AG10803 (cell line): ENCODE measurements around the gene DPP6.

ENCODE experiments used
- DNase-seq: peaks from one replicate; pipeline ENCODE4 v3.0.0; 2010; ENCODE audit warnings: low read depth
- H3K4me3 ChIP-seq: 2 replicates; pipeline ENCODE4 v1.5.1; 2011; ENCODE audit warnings: mild to moderate bottlenecking, low read length, control low read depth
- TF ChIP-seq, protein P1 (sequence below): conservative IDR thresholded peaks from 2 replicates; pipeline ENCODE4 v1.5.1; 2011; ENCODE audit warnings: mild to moderate bottlenecking, low read length, control low read depth, inconsistent platforms

DPP6 gene

GRCh38 chr7:154584352-154585252 lies 532.4 kb downstream of the DPP6 start:
- H3K4me3 ChIP-seq = no peak overlapping the region
- TF ChIP-seq, protein P1, sequence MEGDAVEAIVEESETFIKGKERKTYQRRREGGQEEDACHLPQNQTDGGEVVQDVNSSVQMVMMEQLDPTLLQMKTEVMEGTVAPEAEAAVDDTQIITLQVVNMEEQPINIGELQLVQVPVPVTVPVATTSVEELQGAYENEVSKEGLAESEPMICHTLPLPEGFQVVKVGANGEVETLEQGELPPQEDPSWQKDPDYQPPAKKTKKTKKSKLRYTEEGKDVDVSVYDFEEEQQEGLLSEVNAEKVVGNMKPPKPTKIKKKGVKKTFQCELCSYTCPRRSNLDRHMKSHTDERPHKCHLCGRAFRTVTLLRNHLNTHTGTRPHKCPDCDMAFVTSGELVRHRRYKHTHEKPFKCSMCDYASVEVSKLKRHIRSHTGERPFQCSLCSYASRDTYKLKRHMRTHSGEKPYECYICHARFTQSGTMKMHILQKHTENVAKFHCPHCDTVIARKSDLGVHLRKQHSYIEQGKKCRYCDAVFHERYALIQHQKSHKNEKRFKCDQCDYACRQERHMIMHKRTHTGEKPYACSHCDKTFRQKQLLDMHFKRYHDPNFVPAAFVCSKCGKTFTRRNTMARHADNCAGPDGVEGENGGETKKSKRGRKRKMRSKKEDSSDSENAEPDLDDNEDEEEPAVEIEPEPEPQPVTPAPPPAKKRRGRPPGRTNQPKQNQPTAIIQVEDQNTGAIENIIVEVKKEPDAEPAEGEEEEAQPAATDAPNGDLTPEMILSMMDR = no peak
- DNase-seq = no peak

DNA sequence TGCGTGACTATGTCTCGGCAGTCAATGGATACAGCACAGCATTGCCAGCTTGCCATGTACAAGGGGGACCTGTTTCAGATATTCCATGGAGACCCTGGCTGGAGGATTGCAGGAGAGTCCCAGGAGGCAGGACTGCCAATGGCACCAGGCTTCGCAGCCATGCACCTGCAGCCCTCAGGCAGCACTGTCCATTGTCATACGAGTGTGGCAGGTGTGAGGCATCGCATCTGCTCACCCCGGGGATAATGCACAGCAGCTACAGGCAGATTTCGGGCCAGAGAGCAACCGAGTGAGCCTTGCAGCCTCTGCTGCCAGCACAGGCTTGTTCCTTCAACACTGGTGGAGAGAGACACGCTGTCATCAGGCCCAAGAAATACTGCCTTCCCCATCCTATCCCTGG lies 535.6 kb downstream of the DPP6 start:
- DNase-seq = no peak
- H3K4me3 ChIP-seq = no peak overlapping the region
- TF ChIP-seq, protein P1 = no peak

DNA sequence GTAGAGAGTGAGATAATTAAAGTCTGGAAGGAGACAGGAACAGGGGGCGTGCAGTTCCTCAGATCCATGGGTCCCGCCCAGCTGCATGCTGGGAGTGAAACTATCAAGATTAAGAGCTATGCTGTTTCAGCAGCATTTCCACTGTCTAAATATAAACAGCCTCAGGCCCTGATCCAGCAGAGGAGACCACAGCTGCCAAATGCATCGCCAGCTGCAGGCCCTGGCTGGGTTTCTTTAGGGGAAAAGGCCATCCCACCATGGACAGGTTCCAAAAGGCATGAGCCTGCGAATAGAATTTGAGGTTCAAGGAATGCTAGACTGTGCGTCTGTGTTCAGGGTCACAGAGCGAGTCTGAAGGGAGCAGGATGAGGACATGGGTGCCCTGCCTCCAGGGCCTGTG lies 539.3 kb downstream of the DPP6 start:
- TF ChIP-seq, protein P1 = no peak
- H3K4me3 ChIP-seq = no peak overlapping the region
- no peak for DNase-seq

- H3K4me3 ChIP-seq = no peak overlapping the region
- TF ChIP-seq, protein P1 = no peak
- DNase-seq = no peak
Measured at GRCh38 chr7:154592388-154592787, 540.2 kb downstream of the DPP6 start.

DNA sequence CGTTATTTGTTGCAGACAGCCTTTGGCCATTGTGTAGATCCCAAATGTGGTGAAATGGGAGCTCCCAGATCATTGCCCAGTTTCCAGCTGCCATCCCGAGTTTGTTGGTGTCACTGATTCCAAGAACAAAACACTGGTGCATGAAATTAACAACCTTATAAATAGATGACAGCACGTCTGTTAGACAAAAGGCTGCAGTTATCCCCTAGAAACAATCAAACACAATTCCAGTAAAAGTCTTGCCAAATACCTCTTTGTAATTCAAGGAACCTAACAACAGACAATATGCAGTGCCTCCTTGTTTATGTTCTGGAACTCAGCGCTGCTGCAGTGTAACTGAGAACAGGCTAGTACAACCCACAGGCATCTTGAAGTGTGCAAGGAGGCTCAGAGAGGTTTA lies 546.2 kb downstream of the DPP6 start:
- DNase-seq = no peak
- TF ChIP-seq, protein P1 = no peak
- no peak overlapping the region for H3K4me3 ChIP-seq

DNA sequence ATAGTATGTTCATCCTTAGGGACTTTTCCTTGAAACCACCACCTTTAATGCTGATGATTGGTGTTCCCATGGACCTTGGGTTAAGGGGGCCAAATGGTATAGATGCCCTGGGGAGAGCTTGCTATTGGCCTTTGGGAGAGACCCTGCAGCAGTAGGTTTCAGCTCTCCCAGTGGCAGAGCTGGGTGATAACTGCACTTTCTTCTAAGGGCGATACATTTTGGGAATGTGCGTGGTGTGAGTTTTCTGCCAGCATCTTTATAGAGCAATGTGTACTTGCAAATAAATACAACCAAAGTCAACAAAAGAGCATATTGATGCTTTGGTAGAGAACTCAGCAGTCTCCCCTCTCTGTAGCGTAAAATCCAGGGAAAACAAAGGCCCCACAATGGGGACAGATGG lies 546.7 kb downstream of the DPP6 start:
- TF ChIP-seq, protein P1 = no peak
- no peak overlapping the region for H3K4me3 ChIP-seq
- no peak for DNase-seq

GRCh38 chr7:154610903-154611302 lies 558.7 kb downstream of the DPP6 start:
- TF ChIP-seq, protein P1 = no peak
- no peak for DNase-seq
- H3K4me3 ChIP-seq = no peak overlapping the region
